HL-60 (cell line): ENCODE results near the gene PSMA5.
A peak's percentile ranks its signal among the peaks of the same experiment; 100 is the strongest.

Experiments used
- DNase-seq, 2 experiments: peaks; one replicate each; pipeline ENCODE4 v3.0.0-alpha.2; 2010 to 2020; ENCODE audit warnings: low read depth in 1 of 2, low spot score in 1 of 2
- H3K27ac ChIP-seq: fragments of 250-450 bp; sonication (Bioruptor Pico); replicated peaks from 2 replicates; pipeline ENCODE4 v1.5.1; 2020; ENCODE audit warnings: mild to moderate bottlenecking, moderate library complexity
- H3K27me3 ChIP-seq: fragments of 250-450 bp; sonication (Bioruptor Pico); 2 replicates; pipeline ENCODE4 v1.5.1; 2021; ENCODE audit warnings: mild to moderate bottlenecking, moderate library complexity; ENCODE audit not compliant: insufficient read depth, poor library complexity, severe bottlenecking
- H3K4me3 ChIP-seq: replicated peaks from 2 replicates; pipeline ENCODE4 v1.5.1; 2011; ENCODE audit warnings: mild to moderate bottlenecking, control low read depth, low read length; ENCODE audit not compliant: insufficient read depth
- GABPA ChIP-seq: IDR thresholded peaks from 2 replicates; pipeline ENCODE4 v1.6.1; 2012; ENCODE audit warnings: low read depth
- POLR2AphosphoS5 ChIP-seq: IDR thresholded peaks from 2 replicates; pipeline ENCODE4 v1.6.1; 2012; ENCODE audit warnings: low read depth
- SPI1 ChIP-seq: IDR thresholded peaks from 2 replicates; pipeline ENCODE4 v1.6.1; 2012; ENCODE audit warnings: low read depth, mild to moderate bottlenecking, borderline replicate concordance
- TF ChIP-seq, protein P1 (sequence below): IDR thresholded peaks from one replicate; pipeline ENCODE4 v1.5.1; 2011; ENCODE audit warnings: low read length, control low read depth, inconsistent platforms; ENCODE audit not compliant: insufficient read depth
- TF ChIP-seq, protein P2 (sequence below): IDR thresholded peaks from 2 replicates; pipeline ENCODE4 v1.6.1; 2012; ENCODE audit warnings: low read depth; ENCODE audit not compliant: insufficient replicate concordance

Gene PSMA5

DNA sequence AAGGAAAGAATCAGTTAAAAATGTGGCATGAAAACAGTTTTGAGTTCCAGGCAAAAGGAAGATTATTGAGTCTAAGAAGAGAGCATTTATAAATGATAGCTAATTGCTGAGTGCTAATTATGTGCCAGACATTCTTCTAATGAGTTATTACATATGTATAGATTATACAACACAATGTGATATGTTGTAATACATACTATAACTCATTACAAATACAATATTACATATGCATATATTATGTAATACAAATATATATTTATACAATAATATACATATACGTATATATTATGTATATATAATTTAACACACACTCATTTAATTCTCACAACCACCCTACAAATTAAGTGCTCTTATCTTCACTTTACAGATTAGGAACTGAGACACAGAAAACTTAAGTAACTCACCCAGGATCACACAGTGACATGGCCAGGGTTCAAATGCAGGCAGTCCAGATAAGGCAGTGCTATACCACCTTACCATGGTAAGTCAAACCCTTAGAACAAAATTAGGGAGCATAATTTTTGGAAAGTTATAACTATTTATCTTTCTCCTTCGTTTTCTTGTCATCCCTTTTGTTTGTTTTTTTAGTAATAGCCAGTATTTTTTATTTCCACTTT is 32.5 kb downstream of the PSMA5 start:
- Histone ChIP-seq H3K27me3 (peaks cover 18% of the 10 kb centered on the region), H3K27ac (no peak overlapping the region), H3K4me3 (no peak overlapping the region)
- TF ChIP-seq SPI1 (no peak), GABPA (no peak), POLR2AphosphoS5 (no peak)
- TF ChIP-seq, protein P1, sequence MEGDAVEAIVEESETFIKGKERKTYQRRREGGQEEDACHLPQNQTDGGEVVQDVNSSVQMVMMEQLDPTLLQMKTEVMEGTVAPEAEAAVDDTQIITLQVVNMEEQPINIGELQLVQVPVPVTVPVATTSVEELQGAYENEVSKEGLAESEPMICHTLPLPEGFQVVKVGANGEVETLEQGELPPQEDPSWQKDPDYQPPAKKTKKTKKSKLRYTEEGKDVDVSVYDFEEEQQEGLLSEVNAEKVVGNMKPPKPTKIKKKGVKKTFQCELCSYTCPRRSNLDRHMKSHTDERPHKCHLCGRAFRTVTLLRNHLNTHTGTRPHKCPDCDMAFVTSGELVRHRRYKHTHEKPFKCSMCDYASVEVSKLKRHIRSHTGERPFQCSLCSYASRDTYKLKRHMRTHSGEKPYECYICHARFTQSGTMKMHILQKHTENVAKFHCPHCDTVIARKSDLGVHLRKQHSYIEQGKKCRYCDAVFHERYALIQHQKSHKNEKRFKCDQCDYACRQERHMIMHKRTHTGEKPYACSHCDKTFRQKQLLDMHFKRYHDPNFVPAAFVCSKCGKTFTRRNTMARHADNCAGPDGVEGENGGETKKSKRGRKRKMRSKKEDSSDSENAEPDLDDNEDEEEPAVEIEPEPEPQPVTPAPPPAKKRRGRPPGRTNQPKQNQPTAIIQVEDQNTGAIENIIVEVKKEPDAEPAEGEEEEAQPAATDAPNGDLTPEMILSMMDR, result no peak
- TF ChIP-seq, protein P2, sequence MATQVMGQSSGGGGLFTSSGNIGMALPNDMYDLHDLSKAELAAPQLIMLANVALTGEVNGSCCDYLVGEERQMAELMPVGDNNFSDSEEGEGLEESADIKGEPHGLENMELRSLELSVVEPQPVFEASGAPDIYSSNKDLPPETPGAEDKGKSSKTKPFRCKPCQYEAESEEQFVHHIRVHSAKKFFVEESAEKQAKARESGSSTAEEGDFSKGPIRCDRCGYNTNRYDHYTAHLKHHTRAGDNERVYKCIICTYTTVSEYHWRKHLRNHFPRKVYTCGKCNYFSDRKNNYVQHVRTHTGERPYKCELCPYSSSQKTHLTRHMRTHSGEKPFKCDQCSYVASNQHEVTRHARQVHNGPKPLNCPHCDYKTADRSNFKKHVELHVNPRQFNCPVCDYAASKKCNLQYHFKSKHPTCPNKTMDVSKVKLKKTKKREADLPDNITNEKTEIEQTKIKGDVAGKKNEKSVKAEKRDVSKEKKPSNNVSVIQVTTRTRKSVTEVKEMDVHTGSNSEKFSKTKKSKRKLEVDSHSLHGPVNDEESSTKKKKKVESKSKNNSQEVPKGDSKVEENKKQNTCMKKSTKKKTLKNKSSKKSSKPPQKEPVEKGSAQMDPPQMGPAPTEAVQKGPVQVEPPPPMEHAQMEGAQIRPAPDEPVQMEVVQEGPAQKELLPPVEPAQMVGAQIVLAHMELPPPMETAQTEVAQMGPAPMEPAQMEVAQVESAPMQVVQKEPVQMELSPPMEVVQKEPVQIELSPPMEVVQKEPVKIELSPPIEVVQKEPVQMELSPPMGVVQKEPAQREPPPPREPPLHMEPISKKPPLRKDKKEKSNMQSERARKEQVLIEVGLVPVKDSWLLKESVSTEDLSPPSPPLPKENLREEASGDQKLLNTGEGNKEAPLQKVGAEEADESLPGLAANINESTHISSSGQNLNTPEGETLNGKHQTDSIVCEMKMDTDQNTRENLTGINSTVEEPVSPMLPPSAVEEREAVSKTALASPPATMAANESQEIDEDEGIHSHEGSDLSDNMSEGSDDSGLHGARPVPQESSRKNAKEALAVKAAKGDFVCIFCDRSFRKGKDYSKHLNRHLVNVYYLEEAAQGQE, result no peak
- DNase-seq, result no peak

DNA sequence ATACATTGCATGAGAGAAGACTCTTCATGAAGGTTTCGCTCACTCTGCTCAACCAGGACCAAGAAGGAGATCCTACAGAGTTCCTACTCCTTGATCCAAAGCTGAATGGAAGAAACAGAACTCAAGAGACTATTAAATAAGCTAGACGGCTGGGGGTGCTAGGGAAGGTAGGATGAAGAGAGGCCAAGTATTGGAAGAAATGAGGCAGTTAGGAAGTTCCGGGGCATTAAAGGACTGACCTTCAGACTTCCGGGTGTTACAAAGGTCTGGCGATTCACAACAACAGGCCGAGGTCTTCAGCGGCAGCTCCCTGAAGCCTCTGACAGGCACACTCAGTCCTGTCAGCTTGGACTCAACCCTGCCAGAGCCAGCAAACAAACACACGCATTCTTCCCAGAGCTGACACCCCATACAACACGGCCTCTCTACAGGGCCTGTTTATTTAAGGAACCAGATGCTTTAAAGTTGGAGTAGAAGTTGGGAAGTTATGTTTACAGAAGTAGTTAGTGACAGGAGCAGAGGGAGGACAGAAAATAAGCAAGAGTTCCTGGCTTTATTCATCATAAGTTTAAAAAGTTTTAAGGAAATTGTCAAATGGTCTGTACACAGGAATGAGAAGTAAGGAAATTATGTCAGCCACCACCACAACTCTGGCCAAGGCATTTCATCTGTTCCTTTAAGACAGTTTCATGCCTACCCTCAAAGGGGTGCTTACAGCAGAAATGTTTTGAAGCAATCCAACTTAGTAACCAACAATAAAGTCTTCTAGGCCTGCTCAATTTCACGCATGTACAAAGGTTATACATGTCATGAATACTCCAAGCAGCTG is 33.2 kb downstream of the PSMA5 start:
- Histone ChIP-seq H3K27ac (no peak overlapping the region), H3K4me3 (no peak overlapping the region), H3K27me3 (peaks cover 13% of the 10 kb centered on the region)
- TF ChIP-seq GABPA, result no peak
- TF ChIP-seq, protein P2, result no peak
- TF ChIP-seq, protein P1, result no peak
- TF ChIP-seq POLR2AphosphoS5, result no peak
- TF ChIP-seq SPI1, result no peak
- peak; percentile 17 to 33 for DNase-seq

DNA sequence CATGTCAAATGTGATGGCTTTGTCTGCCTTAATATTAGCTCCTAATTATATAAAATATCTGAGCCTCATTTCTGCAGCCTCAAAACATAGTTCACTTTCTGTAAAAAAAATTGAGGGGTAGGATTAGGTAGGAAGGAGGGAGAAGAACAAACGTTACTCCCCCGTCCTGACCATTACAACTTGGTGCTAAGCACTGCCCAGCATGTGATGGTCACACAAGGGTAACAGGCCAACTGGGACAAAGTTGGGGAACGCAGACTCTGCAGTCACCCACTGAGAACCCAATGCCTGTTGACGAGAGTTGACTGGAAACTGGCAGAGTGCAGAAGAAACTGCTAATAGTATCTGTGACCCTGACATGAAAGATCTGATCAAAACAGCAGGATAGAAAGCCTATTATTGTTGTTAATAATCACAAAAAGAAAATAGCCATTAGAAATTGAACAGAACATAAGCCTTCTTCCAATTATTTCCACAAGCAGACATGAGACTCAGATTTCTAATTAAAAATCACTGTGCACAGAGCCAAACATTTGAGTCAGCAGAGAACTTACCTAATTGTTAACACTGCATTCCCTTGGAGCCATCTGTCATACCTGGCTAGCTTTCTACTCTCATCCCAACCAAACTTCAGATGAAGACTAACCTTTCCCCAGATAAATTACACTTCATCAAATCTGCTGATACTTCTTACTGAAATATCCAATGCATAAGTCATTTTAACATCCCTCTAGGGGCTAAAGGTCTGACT is 34.0 kb downstream of the PSMA5 start:
- no peak overlapping the region for H3K4me3 ChIP-seq
- H3K27ac ChIP-seq, result no peak overlapping the region
- DNase-seq, result no peak
- TF ChIP-seq, protein P1, result no peak
- TF ChIP-seq SPI1, result no peak
- TF ChIP-seq, protein P2, result no peak
- TF ChIP-seq POLR2AphosphoS5, result no peak
- no peak for TF ChIP-seq GABPA
- peaks cover 11% of the 10 kb centered on the region for H3K27me3 ChIP-seq
